MM.1S (cell line): ENCODE data around the gene VPS35L.

Experiments used
- DNase-seq: peaks from one replicate; pipeline ENCODE4 v3.0.0-alpha.2; 2015
- H2AFZ ChIP-seq: fragments of 300-600 bp; sonication (generic); 2 replicates; pipeline ENCODE4 v1.6.0; 2016; ENCODE audit warnings: antibody characterized with exemption, low read length
- H3F3A ChIP-seq: fragments of 300-600 bp; sonication (generic); 2 replicates; pipeline ENCODE4 v1.6.1; 2016; ENCODE audit warnings: mild to moderate bottlenecking, antibody characterized with exemption, low read length, moderate library complexity, mixed read lengths; ENCODE audit not compliant: insufficient read depth
- H3K27ac ChIP-seq: fragments of 300-600 bp; sonication (generic); 2 replicates; pipeline ENCODE4 v1.5.1; 2016; ENCODE audit warnings: mild to moderate bottlenecking, low read length
- H3K27me3 ChIP-seq: fragments of 300-600 bp; sonication (generic); replicated peaks from 2 replicates; pipeline ENCODE4 v1.6.0; 2016; ENCODE audit warnings: low read length; ENCODE audit not compliant: insufficient read depth
- H3K36me3 ChIP-seq: fragments of 300-600 bp; sonication (generic); replicated peaks from 2 replicates; pipeline ENCODE4 v1.6.1; 2016; ENCODE audit warnings: mild to moderate bottlenecking, low read length, mixed read lengths; ENCODE audit not compliant: insufficient read depth
- H3K4me1 ChIP-seq: fragments of 300-600 bp; sonication (generic); 2 replicates; pipeline ENCODE4 v1.6.1; 2016; ENCODE audit warnings: low read length, mixed read lengths
- H3K4me2 ChIP-seq: fragments of 300-600 bp; sonication (generic); 2 replicates; pipeline ENCODE4 v1.6.0; 2016; ENCODE audit warnings: low read depth, low read length
- H3K4me3 ChIP-seq: fragments of 300-600 bp; sonication (generic); 2 replicates; pipeline ENCODE4 v1.5.1; 2016; ENCODE audit warnings: low read length, mixed read lengths
- H3K79me2 ChIP-seq: fragments of 300-600 bp; sonication (generic); 2 replicates; pipeline ENCODE4 v1.6.1; 2016; ENCODE audit warnings: mixed run types, low read length, mixed read lengths
- H3K9ac ChIP-seq: fragments of 300-600 bp; sonication (generic); 2 replicates; pipeline ENCODE4 v1.6.1; 2016; ENCODE audit warnings: low read length, mixed read lengths
- H3K9me2 ChIP-seq: fragments of 300-600 bp; sonication (generic); replicated peaks from 2 replicates; pipeline ENCODE4 v1.6.1; 2016; ENCODE audit warnings: mild to moderate bottlenecking, low read length, mixed read lengths; ENCODE audit not compliant: insufficient read depth
- H3K9me3 ChIP-seq: fragments of 300-600 bp; sonication (generic); replicated peaks from 2 replicates; pipeline ENCODE4 v1.6.1; 2016; ENCODE audit warnings: mild to moderate bottlenecking, low read length, mixed read lengths; ENCODE audit not compliant: insufficient read depth
- H4K20me1 ChIP-seq: fragments of 300-600 bp; sonication (generic); 2 replicates; pipeline ENCODE4 v1.6.1; 2016; ENCODE audit warnings: mild to moderate bottlenecking, low read length, moderate library complexity, mixed read lengths; ENCODE audit not compliant: insufficient read depth
- EZH2 ChIP-seq: fragments of 300-600 bp; sonication (generic); optimal IDR thresholded peaks from 2 replicates; pipeline ENCODE3; 2017; ENCODE audit warnings: low read depth, mild to moderate bottlenecking, antibody characterized with exemption, low read length, mixed read lengths
- EZH2phosphoT487 ChIP-seq: fragments of 300-600 bp; sonication (generic); IDR thresholded peaks from 2 replicates; pipeline ENCODE4 v1.6.1; 2018; ENCODE audit warnings: antibody characterized with exemption, low read length
- TF ChIP-seq, protein P1 (sequence below): fragments of 300-600 bp; sonication (generic); IDR thresholded peaks from 2 replicates; pipeline ENCODE4 v1.5.1; 2016; ENCODE audit warnings: antibody characterized with exemption, low read length, mixed read lengths

Gene VPS35L

DNA sequence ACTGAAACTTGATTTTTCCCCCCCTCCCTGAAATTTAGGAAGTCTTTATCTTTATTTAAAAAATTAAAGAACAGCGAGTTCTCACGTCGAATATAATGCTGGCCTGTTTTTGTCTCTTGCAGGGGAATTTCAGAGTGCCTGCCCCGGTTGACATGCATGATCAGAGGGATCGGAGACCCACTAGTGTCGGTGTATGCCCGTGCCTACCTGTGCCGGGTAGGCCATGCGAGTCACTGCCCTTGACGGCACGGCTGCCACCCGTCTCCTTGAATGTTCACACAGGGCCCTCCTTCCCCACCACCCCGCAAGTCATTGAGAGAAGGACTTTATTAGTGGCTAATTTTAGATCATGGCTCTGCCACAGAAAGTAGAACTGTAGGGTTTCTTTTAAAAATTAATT is 54.7 kb downstream of the VPS35L start:
- no peak for DNase-seq
- H3K9me3 ChIP-seq = no peaks in the 10 kb centered on the region
- H3K36me3 ChIP-seq = no peaks in the 10 kb centered on the region
- no peak overlapping the region for H2AFZ ChIP-seq
- no peaks in the 10 kb centered on the region for H3F3A ChIP-seq
- H3K27me3 ChIP-seq = no peaks in the 10 kb centered on the region
- no peaks in the 10 kb centered on the region for H3K9me2 ChIP-seq
- H3K9ac ChIP-seq = no peak overlapping the region
- no peak overlapping the region for H3K27ac ChIP-seq
- H3K79me2 ChIP-seq = no peaks in the 10 kb centered on the region
- no peaks in the 10 kb centered on the region for H4K20me1 ChIP-seq
- TF ChIP-seq, protein P1, sequence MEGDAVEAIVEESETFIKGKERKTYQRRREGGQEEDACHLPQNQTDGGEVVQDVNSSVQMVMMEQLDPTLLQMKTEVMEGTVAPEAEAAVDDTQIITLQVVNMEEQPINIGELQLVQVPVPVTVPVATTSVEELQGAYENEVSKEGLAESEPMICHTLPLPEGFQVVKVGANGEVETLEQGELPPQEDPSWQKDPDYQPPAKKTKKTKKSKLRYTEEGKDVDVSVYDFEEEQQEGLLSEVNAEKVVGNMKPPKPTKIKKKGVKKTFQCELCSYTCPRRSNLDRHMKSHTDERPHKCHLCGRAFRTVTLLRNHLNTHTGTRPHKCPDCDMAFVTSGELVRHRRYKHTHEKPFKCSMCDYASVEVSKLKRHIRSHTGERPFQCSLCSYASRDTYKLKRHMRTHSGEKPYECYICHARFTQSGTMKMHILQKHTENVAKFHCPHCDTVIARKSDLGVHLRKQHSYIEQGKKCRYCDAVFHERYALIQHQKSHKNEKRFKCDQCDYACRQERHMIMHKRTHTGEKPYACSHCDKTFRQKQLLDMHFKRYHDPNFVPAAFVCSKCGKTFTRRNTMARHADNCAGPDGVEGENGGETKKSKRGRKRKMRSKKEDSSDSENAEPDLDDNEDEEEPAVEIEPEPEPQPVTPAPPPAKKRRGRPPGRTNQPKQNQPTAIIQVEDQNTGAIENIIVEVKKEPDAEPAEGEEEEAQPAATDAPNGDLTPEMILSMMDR = no peak
- TF ChIP-seq EZH2 = no peak
- no peak for TF ChIP-seq EZH2phosphoT487
- H3K4me3 ChIP-seq = no peak overlapping the region
- no peaks in the 10 kb centered on the region for H3K4me1 ChIP-seq
- no peak overlapping the region for H3K4me2 ChIP-seq

DNA sequence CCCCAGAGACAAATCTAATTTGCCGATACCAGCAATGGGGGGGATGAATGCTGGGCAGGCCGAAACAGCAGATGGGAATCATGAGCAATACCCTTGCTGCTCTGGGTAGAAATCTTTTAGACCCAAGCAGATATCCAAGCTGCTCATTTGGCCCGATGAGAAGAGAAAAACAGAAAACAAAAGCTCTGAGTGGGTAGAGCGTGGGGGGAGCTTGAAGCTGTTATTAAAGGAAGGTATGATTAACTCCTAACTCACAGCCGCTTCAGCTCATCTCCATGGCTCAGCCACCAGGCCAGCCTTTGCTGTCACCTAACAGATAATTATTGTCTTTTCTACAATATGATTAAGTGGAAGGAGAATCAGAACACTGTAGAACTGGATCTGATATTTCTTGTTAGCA is 58.3 kb downstream of the VPS35L start:
- TF ChIP-seq EZH2 = no peak
- no peak for TF ChIP-seq EZH2phosphoT487

DNA sequence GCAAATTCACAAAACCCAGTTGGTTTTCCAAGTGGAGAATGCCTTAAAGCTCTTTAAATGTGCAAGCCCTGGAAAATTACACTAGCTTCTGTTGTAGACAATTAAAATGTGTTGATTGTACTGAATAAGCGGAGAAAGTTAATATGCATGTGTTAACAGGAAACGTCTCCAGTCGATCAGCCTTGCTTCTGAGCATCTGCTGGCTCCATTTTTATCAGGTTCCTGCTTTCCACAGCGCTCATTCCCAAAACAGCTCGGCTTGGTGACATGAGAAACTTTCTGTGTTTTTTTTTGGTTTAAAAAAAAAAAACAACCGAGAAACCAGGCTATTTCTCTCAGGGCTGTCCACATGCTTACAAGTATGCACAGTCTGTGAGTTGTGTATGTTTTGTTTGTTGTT is 60.7 kb downstream of the VPS35L start:
- H3K79me2 ChIP-seq = no peaks in the 10 kb centered on the region
- H3K4me1 ChIP-seq = no peaks in the 10 kb centered on the region

More for the DNA sequence above, 58.3 kb downstream of the VPS35L start:
- Histone ChIP-seq H3K9me2 (no peaks in the 10 kb centered on the region), H2AFZ (no peak overlapping the region), H3K4me3 (no peak overlapping the region), H3K27ac (no peak overlapping the region), H3K36me3 (no peaks in the 10 kb centered on the region), H3F3A (no peaks in the 10 kb centered on the region), H3K9me3 (no peaks in the 10 kb centered on the region), H4K20me1 (no peaks in the 10 kb centered on the region), H3K79me2 (no peaks in the 10 kb centered on the region), H3K9ac (no peak overlapping the region), H3K27me3 (no peaks in the 10 kb centered on the region), H3K4me2 (no peak overlapping the region), H3K4me1 (no peaks in the 10 kb centered on the region)
- no peak for DNase-seq

DNA sequence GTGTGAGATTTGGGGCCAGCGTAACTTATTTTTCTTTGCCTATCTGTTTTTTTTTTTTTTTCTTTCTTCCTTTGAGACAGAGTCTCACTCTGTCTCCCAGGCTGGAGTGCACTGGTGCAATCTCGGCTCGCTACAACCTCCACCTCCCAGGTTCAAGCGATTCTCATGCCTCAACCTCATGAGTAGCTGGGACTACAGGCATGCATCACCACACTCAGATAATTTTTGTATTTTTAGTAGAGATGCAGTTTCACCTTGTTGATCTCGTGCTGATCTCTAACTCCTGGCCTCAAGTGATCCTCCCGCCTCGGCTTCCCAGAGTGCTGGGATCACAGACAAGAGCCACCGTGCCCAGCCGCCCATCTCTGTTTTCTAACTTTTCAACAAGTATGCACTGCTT is 63.4 kb downstream of the VPS35L start:
- Histone ChIP-seq H3K27me3 (no peaks in the 10 kb centered on the region), H3K9me3 (no peaks in the 10 kb centered on the region), H3F3A (peaks cover 3% of the 10 kb centered on the region; the same call in 1 of the 2 replicates), H3K9ac (no peak overlapping the region), H3K79me2 (no peaks in the 10 kb centered on the region), H3K9me2 (no peaks in the 10 kb centered on the region), H3K4me2 (no peak overlapping the region), H4K20me1 (no peaks in the 10 kb centered on the region), H2AFZ (no peak overlapping the region), H3K4me3 (no peak overlapping the region), H3K36me3 (no peaks in the 10 kb centered on the region), H3K27ac (no peak overlapping the region), H3K4me1 (0 out of 2 replicates have a peak, but pooled peaks cover 4% of the 10 kb centered on the region)
- TF ChIP-seq EZH2phosphoT487 (no peak), EZH2 (no peak)
- TF ChIP-seq, protein P1 = no peak
- no peak for DNase-seq

More for the DNA sequence above, 60.7 kb downstream of the VPS35L start:
- no peak overlapping the region for H3K27ac ChIP-seq
- H3K4me2 ChIP-seq = no peak overlapping the region
- no peak for DNase-seq
- H3K4me3 ChIP-seq = no peak overlapping the region
- no peaks in the 10 kb centered on the region for H3K27me3 ChIP-seq
- H2AFZ ChIP-seq = no peak overlapping the region
- H3K36me3 ChIP-seq = no peaks in the 10 kb centered on the region
- H3K9me2 ChIP-seq = no peaks in the 10 kb centered on the region
- H3K9ac ChIP-seq = no peak overlapping the region
- no peaks in the 10 kb centered on the region for H4K20me1 ChIP-seq
- TF ChIP-seq EZH2 (no peak), EZH2phosphoT487 (no peak)
- TF ChIP-seq, protein P1 = no peak
- no peaks in the 10 kb centered on the region for H3K9me3 ChIP-seq
- H3F3A ChIP-seq = peaks cover 3% of the 10 kb centered on the region; the same call in 1 of the 2 replicates
